IMR-90 (cell line): ENCODE measurements around the gene SVOPL. TPM values are rescaled to one million over a fixed set of nuclear protein-coding genes. Genes with fewer than 3 reads are reported as not detected.

Experiments used
- ATAC-seq: fragments of 200-7000 bp; cut with Tn5 transposase; 2 replicates; pipeline ENCODE4 v1.9.1; 2020; ENCODE audit warnings: low read depth, mild to moderate bottlenecking, moderate library complexity
- BruUV-seq: library from RNA; stranded (reverse); fragments of 400-500 nt; replicated peaks from 2 replicates; lab custom pipeline; 2021; lab: Mats Ljungman, UMichigan
- CTCF ChIA-PET: fragments of 300-600 bp; formaldehyde crosslinking; extraction: SDS; loops from one replicate; lab custom pipeline; 2021; ENCODE audit warnings: antibody characterized with exemption; lab: Yijun Ruan, JAX
- POLR2A ChIA-PET: fragments of 300-600 bp; sonication (Branson Sonifier 250); formaldehyde crosslinking; loops from one replicate; lab custom pipeline; 2022; ENCODE audit warnings: antibody characterized with exemption; ENCODE audit not compliant: unreplicated experiment; lab: Charles Lee
- DNase-seq: peaks from one replicate; pipeline ENCODE4 v3.0.0; 2013
- H2AFZ ChIP-seq: replicated peaks from 2 replicates; pipeline ENCODE3; 2013; ENCODE audit warnings: low read length, mild to moderate bottlenecking; ENCODE audit not compliant: poor library complexity
- H2AK5ac ChIP-seq: 2 replicates; pipeline ENCODE4 v1.6.1; 2013; ENCODE audit warnings: low read depth, low read length, inconsistent platforms
- H2AK9ac ChIP-seq: replicated peaks from 2 replicates; pipeline ENCODE3; 2013; ENCODE audit warnings: mild to moderate bottlenecking, low read depth, low read length, moderate library complexity; ENCODE audit not compliant: poor library complexity
- H2BK120ac ChIP-seq: 2 replicates; pipeline ENCODE4 v1.6.1; 2013; ENCODE audit warnings: low read depth, low read length, inconsistent platforms
- H2BK15ac ChIP-seq: 3 replicates; pipeline ENCODE4 v1.6.1; 2013; ENCODE audit warnings: low read depth, low read length, inconsistent platforms
- H2BK20ac ChIP-seq: 2 replicates; pipeline ENCODE4 v1.6.1; 2013; ENCODE audit warnings: low read depth, mild to moderate bottlenecking, inconsistent platforms, low read length, moderate library complexity
- H2BK5ac ChIP-seq: 2 replicates; pipeline ENCODE4 v1.6.1; 2013; ENCODE audit warnings: mild to moderate bottlenecking, low read depth, low read length, inconsistent platforms; ENCODE audit not compliant: poor library complexity, severe bottlenecking
- H3K14ac ChIP-seq: replicated peaks from 2 replicates; pipeline ENCODE4 v1.6.1; 2013; ENCODE audit warnings: low read depth, low read length, inconsistent platforms
- H3K18ac ChIP-seq: 2 replicates; pipeline ENCODE4 v1.6.1; 2013; ENCODE audit warnings: low read depth, low read length, control low read depth
- H3K23ac ChIP-seq: 2 replicates; pipeline ENCODE4 v1.6.1; 2013; ENCODE audit warnings: low read depth, low read length, inconsistent platforms
- H3K27ac ChIP-seq: 2 replicates; pipeline ENCODE4 v1.5.1; 2013; ENCODE audit warnings: mild to moderate bottlenecking, control low read depth, low read length; ENCODE audit not compliant: insufficient read depth
- H3K27me3 ChIP-seq: 2 replicates; pipeline ENCODE4 v1.6.1; 2013; ENCODE audit warnings: low read length; ENCODE audit not compliant: control insufficient read depth, insufficient read depth
- H3K36me3 ChIP-seq: 2 replicates; pipeline ENCODE4 v1.6.1; 2013; ENCODE audit warnings: low read length, mixed read lengths; ENCODE audit not compliant: control insufficient read depth, insufficient read depth
- H3K4ac ChIP-seq: 2 replicates; pipeline ENCODE4 v1.6.1; 2013; ENCODE audit warnings: low read depth, low read length, inconsistent platforms
- H3K4me1 ChIP-seq: 2 replicates; pipeline ENCODE4 v1.6.1; 2013; ENCODE audit warnings: low read length, mixed read lengths; ENCODE audit not compliant: control insufficient read depth, insufficient read depth
- H3K4me2 ChIP-seq: 2 replicates; pipeline ENCODE4 v1.6.1; 2013; ENCODE audit warnings: low read depth, mild to moderate bottlenecking, control low read depth, low read length, moderate library complexity
- H3K4me3 ChIP-seq: 2 replicates; pipeline ENCODE4 v1.5.1; 2013; ENCODE audit warnings: low read depth, mild to moderate bottlenecking, control low read depth, low read length, moderate library complexity; ENCODE audit not compliant: insufficient read depth
- H3K56ac ChIP-seq: 2 replicates; pipeline ENCODE4 v1.6.1; 2013; ENCODE audit warnings: low read length, inconsistent platforms; ENCODE audit not compliant: insufficient read depth; ENCODE audit errors: extremely low read depth
- H3K79me1 ChIP-seq, 2 experiments: 2 replicates each; pipeline ENCODE4 v1.6.1; 2013; ENCODE audit warnings: low read length in 2 of 2, inconsistent platforms in 1 of 2, low read depth in 1 of 2
- H3K9ac ChIP-seq: 2 replicates; pipeline ENCODE4 v1.6.1; 2013; ENCODE audit warnings: low read depth, low read length, control low read depth
- H3K9me1 ChIP-seq: 2 replicates; pipeline ENCODE4 v1.6.1; 2013; ENCODE audit warnings: low read length, inconsistent platforms; ENCODE audit not compliant: insufficient read depth
- H3K9me3 ChIP-seq: 2 replicates; pipeline ENCODE4 v1.6.1; 2013; ENCODE audit warnings: low read length; ENCODE audit not compliant: control insufficient read depth, insufficient read depth
- H4K20me1 ChIP-seq: 2 replicates; pipeline ENCODE4 v1.6.1; 2013; ENCODE audit warnings: low read length, inconsistent platforms; ENCODE audit not compliant: insufficient read depth
- H4K5ac ChIP-seq: 2 replicates; pipeline ENCODE4 v1.6.1; 2013; ENCODE audit warnings: mild to moderate bottlenecking, low read depth, low read length, control low read depth
- H4K8ac ChIP-seq, 2 experiments: 2 replicates each; pipeline ENCODE4 v1.6.1; 2013; ENCODE audit warnings: low read depth in 2 of 2, low read length in 2 of 2, control low read depth in 1 of 2, inconsistent platforms in 1 of 2
- H4K91ac ChIP-seq: 2 replicates; pipeline ENCODE4 v1.6.1; 2013; ENCODE audit warnings: low read depth, low read length, inconsistent platforms; ENCODE audit not compliant: insufficient read depth
- BHLHE40 ChIP-seq: fragments of 150-350 bp; IDR thresholded peaks from 2 replicates; pipeline ENCODE4 v1.6.1; 2016; ENCODE audit warnings: mild to moderate bottlenecking, low read depth, low read length
- CEBPB ChIP-seq: IDR thresholded peaks from 2 replicates; pipeline ENCODE4 v1.6.1; 2012; ENCODE audit warnings: low read depth, low read length, improper control_type of control experiment
- CHD1 ChIP-seq: IDR thresholded peaks from 2 replicates; pipeline ENCODE4 v1.6.1; 2012; ENCODE audit warnings: low read depth, low read length, improper control_type of control experiment
- CTCF ChIP-seq: conservative IDR thresholded peaks from 2 replicates; pipeline ENCODE4 v1.5.1; 2012; ENCODE audit warnings: mild to moderate bottlenecking, low read depth, low read length, improper control_type of control experiment
- ELK1 ChIP-seq: fragments of 150-350 bp; IDR thresholded peaks from 2 replicates; pipeline ENCODE4 v1.6.1; 2016; ENCODE audit warnings: low read depth, mild to moderate bottlenecking, low read length, moderate library complexity, borderline replicate concordance
- MXI1 ChIP-seq: IDR thresholded peaks from 2 replicates; pipeline ENCODE4 v1.6.1; 2012; ENCODE audit warnings: low read depth, mild to moderate bottlenecking, low read length, moderate library complexity, borderline replicate concordance
- NFE2L2 ChIP-seq: fragments of 150-350 bp; IDR thresholded peaks from 2 replicates; pipeline ENCODE4 v1.6.1; 2016; ENCODE audit warnings: low read depth, mild to moderate bottlenecking, low read length
- POLR2A ChIP-seq: IDR thresholded peaks from 2 replicates; pipeline ENCODE4 v1.6.1; 2012; ENCODE audit warnings: mild to moderate bottlenecking, low read depth, low read length
- RAD21 ChIP-seq: IDR thresholded peaks from 2 replicates; pipeline ENCODE4 v1.6.1; 2012; ENCODE audit warnings: low read length, improper control_type of control experiment
- RCOR1 ChIP-seq: IDR thresholded peaks from 2 replicates; pipeline ENCODE4 v1.6.1; 2012; ENCODE audit warnings: mild to moderate bottlenecking, low read length, improper control_type of control experiment; ENCODE audit not compliant: insufficient replicate concordance
- USF2 ChIP-seq: fragments of 150-350 bp; IDR thresholded peaks from 2 replicates; pipeline ENCODE4 v1.6.1; 2017; ENCODE audit warnings: mild to moderate bottlenecking, antibody characterized with exemption, low read length, low read depth
- WGBS, 2 experiments: methylation state at CpG; one replicate each; pipeline versions ENCODE4 v1.1.5 to v1.1.7; 2013; ENCODE audit warnings: missing lambda C conversion rate in 2 of 2; ENCODE audit not compliant: insufficient read length in 1 of 2; ENCODE audit errors: extremely low coverage in 2 of 2; 5-methylcytosine and 5-hydroxymethylcytosine counted together
- dilution Hi-C: fragments of 300-500 bp; cut with HindIII; formaldehyde crosslinking; loops from one replicate; pipeline ENCODE4 v1.14.3; 2018; ENCODE audit warnings: low sequenced_read_pairs; ENCODE audit not compliant: unreplicated experiment
- in situ Hi-C: fragments of 300-500 bp; cut with MboI; formaldehyde crosslinking; loops from 3 replicates; pipeline ENCODE4 v1.14.3; 2019; ENCODE audit warnings: low sequenced_read_pairs, inconsistent platforms, mixed read lengths
- intact Hi-C: fragments of 100-400 bp; cut with micrococcal nuclease; formaldehyde crosslinking; loops from 2 replicates; pipeline ENCODE4 v1.10.0; 2022
- polyA plus RNA-seq, 3 experiments: library from polyadenylated mRNA; depleted of rRNA; stranded (reverse); fragments of >200 nt; gene quantifications; 2 replicates each; pipeline ENCODE4 v1.2.3, GENCODE V29; 2012; ENCODE audit warnings: low replicate concordance in 1 of 3
- total RNA-seq: library from RNA; depleted of rRNA; stranded (reverse); fragments of >200 nt; gene quantifications from 2 replicates; pipeline ENCODE4 v1.2.3, GENCODE V29; 2012

SVOPL gene
- total and polyA plus RNA-seq, 2 of the 4 experiments (the other 2 are of a cell fraction), result not detected

GRCh38 chr7:138662076-138662990 lies 38.8 kb downstream of the SVOPL start (continued):
- TF ChIP-seq CTCF (no peak), MXI1 (no peak)

DNA sequence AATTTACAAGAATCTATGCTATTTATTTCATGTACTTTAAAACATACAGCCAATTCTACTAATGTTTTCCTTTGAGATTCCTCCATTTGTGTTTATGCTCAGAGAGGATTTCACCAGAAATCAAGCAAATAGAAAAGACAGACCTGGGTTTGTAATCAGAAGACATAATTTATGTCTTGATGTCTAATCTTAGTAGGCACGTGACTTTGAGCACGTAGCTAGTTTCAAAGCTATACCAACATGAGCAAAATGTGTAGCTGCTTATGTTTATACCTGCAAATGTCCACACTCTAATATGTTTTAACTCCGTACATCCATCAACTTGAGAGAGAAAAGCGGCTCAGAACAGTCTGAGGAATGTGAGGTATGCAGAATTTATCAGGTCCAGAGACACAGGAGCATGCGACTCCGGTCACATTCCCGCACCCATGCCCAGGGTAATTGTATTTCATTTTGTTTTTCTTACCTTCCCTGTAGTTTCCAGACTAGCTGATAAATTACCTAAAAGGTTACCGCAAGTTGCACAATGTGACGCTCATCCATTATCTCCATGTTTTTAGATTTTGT lies 40.0 kb downstream of the SVOPL start:
- no peak overlapping the region for H3K9ac ChIP-seq
- in situ Hi-C loops, result no loop called here
- ATAC-seq, result no peak
- no peak overlapping the region for H2AK5ac ChIP-seq
- no TSS peak for BruUV-seq
- no peak overlapping the region for H2AK9ac ChIP-seq
- no peak overlapping the region for H2AFZ ChIP-seq
- H3K27ac ChIP-seq, result no peak overlapping the region
- H2BK20ac ChIP-seq, result no peak overlapping the region
- H4K8ac ChIP-seq, result no peak overlapping the region
- H3K18ac ChIP-seq, result no peak overlapping the region
- H3K36me3 ChIP-seq, result no peaks in the 10 kb centered on the region
- no peak overlapping the region for H3K4ac ChIP-seq
- no peak overlapping the region for H4K91ac ChIP-seq
- ChIA-PET POLR2A (no interaction called here), CTCF (no interaction called here)
- intact Hi-C loops, result no loop called here
- H3K4me3 ChIP-seq, result no peak overlapping the region
- H4K5ac ChIP-seq, result no peak overlapping the region
- H3K9me3 ChIP-seq, result no peaks in the 10 kb centered on the region; the same call in 1 of the 2 replicates
- no peak overlapping the region for H3K4me2 ChIP-seq
- no peak overlapping the region for H2BK120ac ChIP-seq
- H3K4me1 ChIP-seq, result no peaks in the 10 kb centered on the region
- WGBS, 2 experiments, result no CpG with 5 or more reads among the region's 9 CpGs
- H3K23ac ChIP-seq, result no peak overlapping the region
- no peak overlapping the region for H2BK5ac ChIP-seq
- no peak overlapping the region for H3K56ac ChIP-seq
- no peaks in the 10 kb centered on the region for H4K20me1 ChIP-seq
- H3K14ac ChIP-seq, result no peak overlapping the region
- H3K27me3 ChIP-seq, result no peaks in the 10 kb centered on the region
- no peaks in the 10 kb centered on the region for H3K79me1 ChIP-seq
- dilution Hi-C loops, result no loop called here
- H2BK15ac ChIP-seq, result no peak overlapping the region
- no peaks in the 10 kb centered on the region for H3K9me1 ChIP-seq
- no peak for DNase-seq
- TF ChIP-seq NFE2L2, result no peak
- TF ChIP-seq USF2, result no peak
- TF ChIP-seq ELK1, result no peak
- no peak for TF ChIP-seq RAD21
- TF ChIP-seq RCOR1, result no peak
- no peak for TF ChIP-seq CEBPB
- TF ChIP-seq BHLHE40, result no peak
- TF ChIP-seq CHD1, result no peak
- no peak for TF ChIP-seq POLR2A
